Measurements from ENCODE around the gene SORCS2.
A peak's percentile ranks its signal among the peaks of the same experiment; 100 is the strongest.

Gene SORCS2

DNA sequence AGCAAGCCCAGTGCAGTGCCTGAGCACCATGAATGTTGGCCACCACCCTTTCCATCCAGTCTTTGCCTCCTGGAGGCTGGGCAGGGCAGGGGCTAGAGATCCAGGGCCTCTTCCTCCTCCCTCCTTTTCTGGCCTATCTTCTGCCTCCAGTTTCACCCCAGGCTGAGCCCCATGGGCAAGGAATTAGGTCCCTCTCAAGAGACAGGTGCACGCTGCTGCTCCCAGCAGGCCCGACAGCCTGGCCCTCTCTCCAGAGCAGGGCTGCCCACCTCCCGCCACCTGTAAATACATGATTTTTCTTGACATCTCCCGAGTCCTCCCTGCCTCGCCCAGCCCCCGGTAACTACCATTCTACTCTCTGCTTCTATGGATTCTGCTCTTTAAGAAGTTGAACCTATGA lies 299.6 kb downstream of the SORCS2 start:
- no peak for DNase-seq

DNA sequence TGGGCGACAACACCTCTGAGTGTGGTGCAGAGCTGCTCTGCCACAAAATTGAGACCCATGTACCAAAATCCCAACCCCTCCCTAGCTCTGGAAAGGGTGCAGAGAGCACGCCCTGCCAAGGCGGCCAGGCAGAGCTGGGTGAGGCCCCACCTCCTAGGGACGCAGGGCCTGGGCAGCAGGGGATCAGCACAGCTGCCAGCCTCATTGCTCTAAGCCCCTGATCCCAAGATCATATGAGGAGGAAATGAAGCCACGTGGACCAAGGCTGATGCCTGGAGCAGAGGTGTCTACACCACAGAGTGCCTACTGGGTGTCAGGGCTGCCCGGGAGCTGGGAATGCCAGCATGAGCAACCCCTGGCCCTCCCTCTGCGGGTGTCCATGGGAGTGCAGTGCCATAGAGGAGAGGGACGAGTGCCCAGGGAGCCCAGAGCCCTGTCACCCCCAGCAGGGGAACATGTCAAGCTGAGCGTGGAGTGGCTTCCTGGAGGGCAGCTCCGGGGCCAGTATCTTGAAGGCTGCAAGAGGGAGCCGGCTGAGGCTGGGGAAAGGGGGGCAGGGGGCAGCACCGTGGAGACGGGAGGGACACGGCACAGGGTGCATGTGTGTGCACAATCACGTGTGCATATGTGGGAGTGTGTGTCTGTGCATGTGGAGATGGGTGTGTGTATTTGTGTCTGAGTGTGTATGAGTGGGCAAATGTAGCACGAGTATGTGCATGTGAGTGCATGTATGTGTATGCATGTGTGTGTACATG lies 306.3 kb downstream of the SORCS2 start:
- DNase-seq, result peak in 1 of 2 experiments; percentile 59

DNA sequence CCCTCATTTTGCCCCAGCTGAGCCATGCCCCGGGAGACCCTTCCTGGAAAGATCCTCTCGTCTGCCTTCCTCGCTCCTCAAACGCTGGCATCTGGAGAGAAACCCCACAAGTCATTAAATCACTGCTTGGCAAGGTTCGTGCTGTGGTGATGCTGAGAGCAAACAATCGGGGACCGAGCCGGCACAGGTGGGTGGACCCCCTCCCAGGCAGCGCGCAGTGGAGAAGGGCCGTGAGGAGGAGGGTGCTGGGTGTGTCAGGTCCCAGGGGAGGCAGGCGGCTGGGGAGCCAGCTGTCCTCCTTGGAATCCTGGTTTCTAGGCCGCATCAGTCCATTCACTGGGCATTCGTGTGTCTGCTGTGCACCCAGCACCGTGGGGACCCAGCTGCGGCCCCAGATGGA lies 307.3 kb downstream of the SORCS2 start:
- peak in 1 of 2 experiments; percentile 63 for DNase-seq

DNA sequence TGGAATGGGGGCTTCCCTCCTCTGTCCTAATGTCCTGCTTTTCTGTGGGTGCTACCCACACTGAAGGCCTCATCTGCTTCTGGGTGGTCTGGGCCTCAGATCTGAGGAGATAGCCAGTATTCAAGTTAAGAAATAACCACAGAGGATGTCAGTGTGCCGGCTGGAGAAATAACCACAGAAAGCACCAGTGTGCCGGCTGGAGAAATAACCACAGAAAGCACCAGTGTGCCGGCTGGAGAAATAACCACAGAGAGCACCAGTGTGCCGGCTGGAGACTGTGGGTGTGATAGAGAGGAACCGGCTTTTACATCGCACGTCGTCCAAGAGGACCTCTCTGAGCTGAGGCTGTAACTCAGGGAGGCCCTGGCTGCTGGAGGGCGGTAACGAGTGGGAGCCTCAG lies 308.1 kb downstream of the SORCS2 start:
- no peak for DNase-seq

DNA sequence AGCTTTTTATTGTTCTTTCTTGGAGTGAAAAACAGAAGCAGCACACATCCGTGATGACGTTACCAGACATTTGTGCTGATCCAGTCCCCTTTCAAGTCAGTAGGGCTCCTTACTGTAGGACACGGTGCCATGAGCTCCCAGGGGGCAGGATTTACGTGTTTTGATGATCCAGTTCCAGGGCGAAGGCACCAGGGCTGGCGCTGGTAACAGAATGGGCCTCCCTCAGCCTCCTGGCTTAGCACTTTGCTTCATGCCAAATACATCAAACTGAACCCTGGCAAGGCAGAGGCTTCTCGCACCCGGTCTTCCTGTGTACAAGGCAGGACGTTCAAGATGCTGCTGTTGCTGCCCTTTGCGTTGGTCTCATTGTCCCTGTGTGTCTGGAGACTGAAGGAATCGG lies 309.0 kb downstream of the SORCS2 start:
- DNase-seq, result no peak

DNA sequence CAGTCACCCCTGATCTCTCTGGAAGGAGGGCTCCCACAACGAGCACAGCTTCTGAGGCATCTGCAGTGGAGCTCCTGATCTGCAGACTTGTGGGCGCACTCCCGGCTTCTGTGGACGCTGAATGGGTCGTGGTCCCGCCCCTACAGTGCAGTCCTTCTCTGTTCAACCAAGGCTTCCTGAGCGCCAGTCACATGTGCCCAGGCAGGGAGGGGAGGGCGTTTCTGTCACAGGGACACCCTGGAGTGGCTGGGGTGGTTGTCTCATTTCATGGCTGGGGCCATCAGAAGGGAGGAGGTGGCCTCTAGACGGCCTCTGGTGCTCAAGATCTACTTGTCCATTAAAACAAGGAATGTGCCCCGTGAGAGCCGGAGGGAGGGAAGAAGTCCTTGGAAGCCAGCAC lies 309.5 kb downstream of the SORCS2 start:
- DNase-seq, result no peak

DNA sequence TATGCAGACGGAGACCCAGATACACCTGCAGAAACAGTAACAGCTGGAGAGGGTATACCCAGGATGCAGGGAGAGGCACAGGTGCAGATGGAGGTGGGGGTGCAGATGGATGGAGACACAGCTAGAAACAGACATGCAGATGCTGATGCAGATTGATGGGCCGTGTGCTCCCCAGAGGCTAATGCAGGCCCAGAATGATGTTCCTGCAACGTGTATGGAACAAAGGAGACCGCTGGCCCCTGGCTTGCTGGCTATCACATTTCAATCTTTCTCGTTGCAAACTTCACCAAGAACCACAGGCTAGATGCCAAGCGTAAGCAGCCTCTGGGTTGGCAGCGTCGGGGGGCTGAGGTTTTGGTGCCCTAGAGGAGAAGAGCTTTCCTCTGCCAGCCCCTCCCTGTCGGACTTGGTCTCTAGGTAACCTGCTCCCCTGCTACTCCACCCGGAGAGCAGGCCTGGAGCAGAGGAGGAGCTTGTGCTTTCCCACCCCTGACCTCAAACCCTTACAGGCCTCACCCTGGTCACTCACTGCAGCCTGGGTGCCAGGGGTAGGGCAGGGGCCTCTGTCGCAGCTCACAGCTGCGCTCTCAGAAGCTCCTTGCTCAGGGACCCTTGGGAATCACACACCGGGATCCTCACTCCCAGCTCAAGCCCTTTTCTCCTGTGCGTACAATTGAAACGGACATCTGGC lies 311.4 kb downstream of the SORCS2 start:
- peak in 1 of 2 experiments; percentile 48 for DNase-seq

DNA sequence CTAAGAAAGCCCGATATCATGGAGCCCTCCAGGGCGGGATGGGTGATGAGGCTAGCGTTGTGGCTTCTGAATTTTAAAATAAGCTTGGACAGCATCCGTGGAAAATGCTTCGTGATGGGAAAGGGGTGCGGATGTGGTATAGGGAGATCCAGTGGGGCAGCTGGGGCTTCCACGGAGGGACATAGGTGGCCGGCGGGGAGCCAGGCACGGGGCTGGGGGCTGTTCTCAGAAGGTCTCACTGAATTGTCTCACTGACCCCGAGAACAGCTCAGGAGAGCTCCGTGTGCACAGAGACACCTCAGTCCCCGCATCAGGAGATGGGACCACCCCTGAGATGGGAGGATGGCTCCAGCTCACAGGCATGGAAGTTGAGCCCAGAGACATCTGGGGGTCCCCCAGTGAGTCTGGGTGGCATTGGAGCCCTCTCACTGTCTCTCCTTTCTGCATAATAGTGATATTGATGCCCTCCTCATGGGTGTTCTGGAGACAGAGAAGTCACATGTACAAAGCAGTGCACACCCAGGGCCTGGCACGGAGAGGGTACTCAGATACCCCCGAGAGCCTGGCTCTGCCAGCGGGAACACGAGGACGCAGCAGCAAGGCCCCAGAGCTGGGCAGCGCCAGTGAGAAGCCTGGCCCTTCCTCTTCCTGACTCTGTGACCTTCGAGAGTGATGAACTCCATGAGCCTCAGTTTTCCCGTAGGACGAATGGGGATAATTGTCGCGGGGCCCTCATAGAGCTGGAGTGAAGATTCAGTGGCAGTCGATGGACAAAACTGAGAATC lies 313.0 kb downstream of the SORCS2 start:
- no peak for DNase-seq

DNA sequence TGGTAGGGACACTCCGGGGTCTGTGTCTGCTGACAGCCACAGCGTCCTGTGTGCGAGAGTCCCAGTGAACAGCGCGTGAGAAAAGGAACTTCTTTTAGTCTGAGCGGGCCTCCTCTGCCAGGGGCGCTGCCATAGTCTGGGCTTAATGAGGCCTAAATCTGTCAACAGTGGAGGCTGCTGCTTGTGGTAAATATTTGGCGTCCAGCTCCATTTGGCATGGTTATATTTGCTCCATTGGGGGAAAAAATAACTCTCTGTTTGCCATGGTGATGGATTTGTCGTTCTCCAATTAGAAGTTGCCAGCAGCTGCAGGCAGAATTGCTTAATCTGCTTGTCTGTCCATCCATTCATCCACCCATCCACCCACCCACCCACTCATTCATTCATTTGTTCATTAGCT lies 313.8 kb downstream of the SORCS2 start:
- DNase-seq, result no peak

DNA sequence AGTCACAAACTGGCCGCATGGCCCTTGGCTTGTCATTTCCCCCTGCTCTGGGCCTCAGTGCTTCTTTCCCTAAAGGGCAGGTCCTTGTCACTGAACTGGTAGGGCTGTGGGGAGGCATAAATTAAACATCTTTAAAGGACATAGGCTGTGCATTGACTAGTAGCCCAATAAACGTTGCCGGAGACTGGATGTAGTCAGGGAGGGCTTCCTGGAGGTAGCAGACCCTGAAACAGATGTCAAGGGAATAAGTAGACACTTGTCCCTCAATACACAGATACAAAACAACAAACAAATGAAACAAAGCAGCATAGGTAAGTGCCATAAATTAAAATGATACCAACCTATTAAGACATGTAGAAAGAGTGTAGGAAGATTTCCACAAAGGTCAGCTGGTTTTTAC lies 314.2 kb downstream of the SORCS2 start:
- DNase-seq, result no peak

DNA sequence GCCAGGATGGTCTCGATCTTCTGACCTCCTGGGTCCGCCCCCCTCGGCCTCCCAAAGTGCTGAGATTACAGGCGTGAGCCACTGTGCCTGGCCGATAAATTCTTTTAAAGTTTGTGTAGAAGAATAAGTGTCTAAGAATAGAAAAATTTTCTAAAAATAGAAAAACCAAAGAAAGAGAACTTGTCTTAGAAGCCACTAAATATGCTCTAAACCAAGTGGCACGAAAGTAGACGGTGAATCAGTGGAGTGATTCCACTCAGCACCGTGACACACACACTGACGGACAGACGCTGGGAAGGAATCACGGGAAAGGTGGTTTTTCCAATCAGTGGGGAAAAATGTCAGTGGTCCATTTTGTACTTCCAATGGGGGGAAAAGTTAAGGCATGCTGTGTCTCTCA lies 315.0 kb downstream of the SORCS2 start:
- no peak for DNase-seq

DNA sequence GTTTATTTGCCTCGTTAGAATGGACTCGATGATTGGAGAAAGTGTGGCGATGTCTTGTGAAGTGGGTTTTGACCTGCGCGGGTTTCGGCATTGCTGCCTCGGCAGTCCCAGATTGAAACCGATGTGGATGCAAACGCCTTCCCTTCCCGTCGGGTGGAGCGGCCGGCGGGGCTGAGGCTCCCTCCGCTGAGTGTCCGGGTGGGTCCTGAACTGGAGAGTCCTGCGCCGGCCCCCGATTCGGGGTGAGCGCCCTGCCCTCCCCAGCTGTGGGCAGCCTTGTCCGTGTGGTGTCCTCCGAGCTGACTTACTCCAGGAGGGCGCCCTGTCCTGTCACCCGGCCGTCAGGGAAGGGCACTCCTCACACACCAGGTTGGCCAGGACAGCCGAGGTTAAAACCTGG lies 317.7 kb downstream of the SORCS2 start:
- DNase-seq, result no peak

DNA sequence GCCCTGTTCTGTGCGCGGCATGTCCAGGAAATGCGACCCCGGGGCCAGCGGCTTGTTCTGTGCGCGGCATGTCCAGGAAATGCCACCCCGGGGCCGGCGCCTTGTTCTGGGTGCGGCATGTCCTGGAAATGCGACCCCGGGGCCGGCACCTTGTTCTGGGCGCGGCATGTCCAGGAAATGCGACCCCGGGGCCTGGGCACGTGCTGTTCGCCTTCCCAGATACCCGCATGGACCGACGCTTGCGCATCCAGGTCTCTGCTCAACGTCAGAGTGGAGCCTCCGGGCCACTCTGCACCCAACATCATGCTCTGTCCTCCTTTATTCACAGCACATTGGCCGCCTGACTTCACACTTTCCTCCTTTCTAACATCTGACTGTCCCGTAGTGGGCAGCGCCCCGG lies 318.2 kb downstream of the SORCS2 start:
- no peak for DNase-seq

DNA sequence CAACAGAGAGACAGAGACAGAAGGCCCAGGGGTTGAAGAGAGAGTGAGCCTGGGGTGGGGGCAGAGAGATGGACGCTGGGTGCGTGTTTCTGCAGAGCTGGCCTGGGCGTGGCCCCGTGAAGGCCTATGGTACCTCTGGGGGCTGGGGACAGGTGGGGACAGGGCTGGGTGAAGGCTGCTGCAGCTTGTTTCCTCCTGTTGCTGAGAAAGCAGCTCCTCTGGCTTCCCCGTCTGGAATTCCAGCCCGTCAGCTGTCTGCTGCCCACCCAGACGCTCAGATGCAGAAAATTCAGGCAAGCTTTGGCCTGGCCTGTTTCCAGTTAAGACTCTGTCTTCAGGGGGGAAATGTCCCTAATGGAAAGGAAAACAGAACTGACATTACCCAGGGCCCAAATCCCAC lies 319.2 kb downstream of the SORCS2 start:
- DNase-seq, result no peak

DNA sequence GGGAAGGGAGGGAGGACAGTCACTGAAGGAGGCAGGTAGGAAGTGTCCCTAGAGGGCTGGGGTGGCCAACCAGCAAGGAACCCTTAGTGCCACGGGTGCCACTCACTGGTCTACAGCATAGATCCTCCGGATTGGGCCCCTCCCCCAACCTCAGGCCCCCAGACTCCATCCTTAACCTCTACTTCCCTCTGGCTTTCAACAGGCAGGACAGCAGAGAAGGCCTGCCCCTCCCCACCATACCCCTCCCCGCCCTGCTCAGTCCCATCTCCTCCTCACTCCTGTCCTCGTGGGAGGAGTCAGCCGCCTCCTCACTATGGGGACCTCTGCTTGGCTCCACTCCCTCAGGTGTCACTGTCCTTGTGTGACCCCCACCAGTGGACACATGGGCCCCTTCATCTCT lies 320.1 kb downstream of the SORCS2 start:
- no peak for DNase-seq

DNA sequence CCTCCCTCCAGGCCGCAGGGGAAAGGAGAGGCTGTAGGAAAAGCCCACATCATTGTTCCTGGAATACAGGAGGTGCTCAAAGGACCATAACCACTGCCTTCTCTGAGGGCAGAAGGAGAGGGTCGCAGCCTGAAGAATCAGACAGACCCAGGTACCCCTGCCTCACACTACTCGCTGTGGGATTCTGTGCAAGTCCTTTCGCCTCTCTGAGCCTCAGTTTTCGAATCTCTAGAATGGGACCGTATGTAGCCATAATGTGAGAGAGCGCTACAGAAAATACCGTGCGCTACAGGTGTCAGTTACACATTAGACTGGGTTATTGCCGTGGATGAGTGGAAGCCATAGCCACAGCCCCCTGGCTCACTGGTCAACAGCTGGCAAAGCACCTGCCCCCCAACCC lies 320.6 kb downstream of the SORCS2 start:
- no peak for DNase-seq

DNA sequence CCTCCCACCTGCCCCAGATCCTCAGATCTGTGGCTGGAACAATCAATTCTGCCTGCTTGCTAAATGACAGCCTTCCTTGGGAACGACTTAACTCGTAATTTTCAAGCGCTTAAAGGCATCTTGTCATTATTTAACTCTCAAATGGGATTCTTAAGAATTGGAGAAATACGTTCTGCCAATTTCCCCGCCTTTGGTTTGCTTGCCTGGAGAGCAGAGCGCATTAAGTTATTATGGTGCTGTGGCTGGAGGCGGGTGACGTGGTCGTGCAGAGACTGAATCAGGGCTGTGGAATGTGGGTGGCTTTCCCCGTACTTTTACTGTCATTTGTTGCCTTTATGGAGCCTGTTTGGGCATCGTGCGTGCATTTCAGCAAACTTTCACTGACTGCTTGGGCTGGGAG lies 321.3 kb downstream of the SORCS2 start:
- no peak for DNase-seq

DNA sequence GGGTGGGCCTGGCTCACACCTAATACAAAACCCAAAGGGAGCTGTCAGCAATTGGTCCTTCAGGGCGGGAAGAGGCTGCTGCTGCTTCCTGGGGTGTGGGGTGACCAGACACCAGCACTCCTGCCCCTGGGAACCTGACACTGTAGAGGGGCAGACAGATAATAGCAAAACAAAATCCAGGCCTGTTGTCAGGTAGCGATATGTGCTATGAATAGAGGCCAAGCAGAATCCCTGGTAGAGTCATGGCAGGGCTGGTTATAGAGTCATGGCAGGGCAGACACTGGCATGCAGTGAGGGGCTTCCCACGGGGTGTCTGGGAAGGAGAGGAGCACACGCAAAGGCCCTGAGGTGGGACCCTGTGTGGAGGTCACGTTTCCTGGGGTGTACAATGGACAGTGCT lies 321.9 kb downstream of the SORCS2 start:
- no peak for DNase-seq

DNA sequence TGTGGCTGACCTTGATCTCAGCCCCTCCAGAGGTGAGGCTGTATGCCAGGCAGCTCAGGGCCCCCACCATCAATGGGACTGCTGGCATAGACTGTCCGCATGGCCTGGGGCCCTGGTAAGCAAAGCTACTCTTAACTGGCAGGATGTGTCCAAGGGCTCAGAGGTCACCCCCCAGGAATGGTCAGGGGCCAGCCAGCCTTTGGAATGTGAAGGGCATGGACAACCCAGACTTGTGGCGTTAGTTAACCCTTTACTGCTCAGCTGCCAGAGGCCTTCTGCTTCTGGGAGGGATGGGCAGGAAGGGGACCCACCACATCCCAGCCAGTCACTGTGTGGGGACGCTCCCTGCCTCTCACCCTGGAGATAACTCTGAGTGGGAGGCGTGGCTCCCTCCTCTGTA lies 322.5 kb downstream of the SORCS2 start:
- no peak for DNase-seq

DNA sequence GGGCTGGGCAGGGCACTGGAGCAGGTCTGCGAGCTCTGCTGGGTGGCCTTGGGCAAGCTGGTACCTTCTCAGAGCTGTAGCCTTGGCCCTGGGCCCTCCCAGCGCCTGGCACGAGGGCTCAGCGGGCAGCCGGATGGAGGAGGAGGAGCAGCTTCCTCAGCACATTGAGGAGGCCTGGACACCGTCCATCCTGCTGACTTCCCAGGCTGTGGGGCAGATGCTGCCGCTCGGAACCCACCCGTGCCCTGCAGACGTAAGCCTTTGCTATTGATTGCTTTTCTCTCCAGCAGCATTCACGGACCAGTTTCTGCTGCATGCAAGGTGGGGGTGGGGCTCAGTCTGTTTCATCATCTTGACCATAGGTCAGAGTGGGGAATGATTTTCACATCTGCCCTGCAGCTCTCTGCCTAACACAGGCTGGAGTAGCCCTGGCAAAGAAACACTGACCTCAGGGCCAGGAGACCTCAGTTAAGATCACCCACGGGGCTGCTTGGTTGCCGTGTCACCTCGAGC lies 323.1 kb downstream of the SORCS2 start:
- DNase-seq, result no peak

DNA sequence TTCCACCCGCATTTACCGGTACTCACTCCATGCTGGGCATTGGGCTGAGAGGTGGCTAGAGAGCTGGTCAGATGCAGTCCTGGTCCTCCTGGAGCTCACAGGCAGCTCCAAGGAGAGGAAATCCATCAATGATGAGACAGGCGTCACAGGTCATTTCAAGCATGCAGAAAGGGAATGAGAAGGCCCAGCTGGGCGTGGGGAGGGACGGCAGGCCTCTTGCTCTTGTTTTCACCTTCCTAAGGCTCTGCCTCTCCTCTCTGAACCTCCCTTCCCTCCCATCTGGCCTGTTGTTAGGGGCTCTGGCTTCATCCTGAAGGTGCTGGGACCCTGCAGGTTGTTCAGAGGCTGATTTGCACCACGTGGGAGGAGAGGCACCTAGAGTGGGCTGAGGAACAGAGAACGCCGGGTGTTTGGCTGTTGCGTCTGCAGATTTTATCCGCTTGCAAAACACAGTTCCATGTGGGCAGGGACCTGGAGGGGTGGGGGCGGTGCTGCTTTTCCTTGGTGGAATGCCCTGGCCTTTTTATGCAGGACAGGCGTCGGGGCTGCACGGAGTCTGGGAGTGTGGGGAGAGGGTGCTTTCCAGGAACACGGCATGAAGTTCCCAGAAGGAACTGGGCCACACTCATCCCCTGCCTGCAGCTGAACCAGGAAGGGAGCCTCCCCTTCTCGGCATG lies 323.9 kb downstream of the SORCS2 start:
- no peak for DNase-seq

DNA sequence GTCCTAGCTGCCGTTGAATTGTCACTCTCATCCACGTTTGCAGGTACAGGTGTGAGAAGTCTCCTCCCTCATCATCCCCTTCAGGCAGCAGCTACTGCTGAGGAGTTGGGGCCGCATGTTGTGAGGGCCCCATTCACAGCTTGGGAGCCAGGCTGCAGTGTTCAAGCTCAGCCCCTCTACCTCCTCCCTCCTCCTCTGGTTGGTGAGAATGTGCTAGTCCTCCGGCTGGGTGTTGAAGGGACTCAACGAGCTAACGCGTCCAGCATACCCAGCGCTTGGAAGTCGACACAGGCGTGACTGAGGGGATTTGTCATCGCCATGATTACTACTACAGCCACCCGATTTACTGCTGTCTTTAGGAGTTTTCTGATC lies 324.4 kb downstream of the SORCS2 start:
- no peak for DNase-seq

Measured in NCI-H524 (cell line).